OCI-LY3 (cell line): Measurements from ENCODE around the gene NRK.
"Not testable (repeated sequence)": the region's sequence is repeated elsewhere in the genome, so short reads cannot be mapped to it uniquely, and the experiment has no call there.

Experiments
- EZH2phosphoT487 ChIP-seq: fragments of 200-600 bp; shearing (Covaris generic); IDR thresholded peaks from 2 replicates; pipeline ENCODE4 v1.6.1; 2018; ENCODE audit warnings: antibody characterized with exemption, mixed run types, low read depth
- TF ChIP-seq, protein P1 (sequence below): fragments of 200-600, 300-600 bp; sonication (generic); IDR thresholded peaks from 2 replicates; pipeline ENCODE4 v1.5.1; 2014; ENCODE audit warnings: antibody characterized with exemption, low read length, low read depth

DNA sequence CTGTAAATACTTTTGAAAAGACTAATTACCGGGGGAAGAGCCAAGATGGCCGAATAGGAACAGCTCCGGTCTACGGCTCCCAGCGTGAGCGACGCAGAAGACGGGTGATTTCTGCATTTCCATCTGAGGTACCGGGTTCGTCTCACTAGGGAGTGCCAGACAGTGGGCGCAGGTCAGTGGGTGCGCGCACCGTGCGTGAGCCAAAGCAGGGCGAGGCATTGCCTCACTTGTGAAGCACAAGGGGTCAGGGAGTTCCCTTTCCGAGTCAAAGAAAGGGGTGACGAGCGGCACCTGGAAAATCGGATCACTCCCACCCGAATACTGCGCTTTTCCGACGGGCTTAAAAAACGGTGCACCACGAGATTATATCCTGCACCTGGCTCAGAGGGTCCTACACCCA, 25.5 kb upstream of the NRK start:
- not testable (repeated sequence) for TF ChIP-seq EZH2phosphoT487
- TF ChIP-seq, protein P1, sequence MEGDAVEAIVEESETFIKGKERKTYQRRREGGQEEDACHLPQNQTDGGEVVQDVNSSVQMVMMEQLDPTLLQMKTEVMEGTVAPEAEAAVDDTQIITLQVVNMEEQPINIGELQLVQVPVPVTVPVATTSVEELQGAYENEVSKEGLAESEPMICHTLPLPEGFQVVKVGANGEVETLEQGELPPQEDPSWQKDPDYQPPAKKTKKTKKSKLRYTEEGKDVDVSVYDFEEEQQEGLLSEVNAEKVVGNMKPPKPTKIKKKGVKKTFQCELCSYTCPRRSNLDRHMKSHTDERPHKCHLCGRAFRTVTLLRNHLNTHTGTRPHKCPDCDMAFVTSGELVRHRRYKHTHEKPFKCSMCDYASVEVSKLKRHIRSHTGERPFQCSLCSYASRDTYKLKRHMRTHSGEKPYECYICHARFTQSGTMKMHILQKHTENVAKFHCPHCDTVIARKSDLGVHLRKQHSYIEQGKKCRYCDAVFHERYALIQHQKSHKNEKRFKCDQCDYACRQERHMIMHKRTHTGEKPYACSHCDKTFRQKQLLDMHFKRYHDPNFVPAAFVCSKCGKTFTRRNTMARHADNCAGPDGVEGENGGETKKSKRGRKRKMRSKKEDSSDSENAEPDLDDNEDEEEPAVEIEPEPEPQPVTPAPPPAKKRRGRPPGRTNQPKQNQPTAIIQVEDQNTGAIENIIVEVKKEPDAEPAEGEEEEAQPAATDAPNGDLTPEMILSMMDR, result not testable (repeated sequence)
